Choroid plexus epithelial cell (primary cell): Measurements from ENCODE around the gene LYRM2.

ENCODE experiments used
- DNase-seq: peaks from one replicate; pipeline ENCODE4 v3.0.0-alpha.2; 2010; ENCODE audit warnings: low read depth
- H3K4me3 ChIP-seq: 2 replicates; pipeline ENCODE4 v1.5.1; 2011; ENCODE audit warnings: low read depth, mild to moderate bottlenecking, control low read depth, low read length, moderate library complexity
- CTCF ChIP-seq: conservative IDR thresholded peaks from 2 replicates; pipeline ENCODE4 v1.5.1; 2011; ENCODE audit warnings: low read depth, mild to moderate bottlenecking, control low read depth, inconsistent platforms, low read length, moderate library complexity

LYRM2 gene

GRCh38 chr6:89680150-89680549, 41.6 kb upstream of the LYRM2 start:
- TF ChIP-seq CTCF = no peak
- DNase-seq = peak; percentile 15
- no peak overlapping the region for H3K4me3 ChIP-seq

GRCh38 chr6:89679215-89680120, 40.9 kb upstream of the LYRM2 start:
- TF ChIP-seq CTCF = no peak
- H3K4me3 ChIP-seq = no peak overlapping the region
- no peak for DNase-seq

DNA sequence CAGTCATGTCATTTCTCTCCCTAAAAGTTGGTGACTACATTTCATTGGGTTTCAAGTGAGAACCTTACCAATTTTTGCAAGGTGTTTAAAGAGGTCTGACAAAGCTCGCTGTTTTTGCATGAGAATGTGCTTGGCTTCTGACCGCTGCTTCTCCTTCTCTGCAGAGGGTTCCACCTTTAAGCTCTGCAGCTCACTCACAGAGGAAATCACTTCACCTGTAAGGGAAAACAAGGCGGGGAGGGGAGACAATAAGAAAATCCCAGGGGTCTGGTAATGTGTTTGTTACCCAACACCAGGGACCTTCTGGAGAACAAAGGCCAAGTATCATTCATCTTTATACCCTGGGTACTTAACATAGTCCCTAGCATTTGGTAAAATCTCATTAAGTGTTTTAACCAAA, 40.0 kb upstream of the LYRM2 start:
- no peak for DNase-seq
- no peak for TF ChIP-seq CTCF
- H3K4me3 ChIP-seq = no peak overlapping the region

- no peak for TF ChIP-seq CTCF
- no peak overlapping the region for H3K4me3 ChIP-seq
- peak; percentile 11 for DNase-seq
Measured at GRCh38 chr6:89675949-89676748, 37.6 kb upstream of the LYRM2 start.

DNA sequence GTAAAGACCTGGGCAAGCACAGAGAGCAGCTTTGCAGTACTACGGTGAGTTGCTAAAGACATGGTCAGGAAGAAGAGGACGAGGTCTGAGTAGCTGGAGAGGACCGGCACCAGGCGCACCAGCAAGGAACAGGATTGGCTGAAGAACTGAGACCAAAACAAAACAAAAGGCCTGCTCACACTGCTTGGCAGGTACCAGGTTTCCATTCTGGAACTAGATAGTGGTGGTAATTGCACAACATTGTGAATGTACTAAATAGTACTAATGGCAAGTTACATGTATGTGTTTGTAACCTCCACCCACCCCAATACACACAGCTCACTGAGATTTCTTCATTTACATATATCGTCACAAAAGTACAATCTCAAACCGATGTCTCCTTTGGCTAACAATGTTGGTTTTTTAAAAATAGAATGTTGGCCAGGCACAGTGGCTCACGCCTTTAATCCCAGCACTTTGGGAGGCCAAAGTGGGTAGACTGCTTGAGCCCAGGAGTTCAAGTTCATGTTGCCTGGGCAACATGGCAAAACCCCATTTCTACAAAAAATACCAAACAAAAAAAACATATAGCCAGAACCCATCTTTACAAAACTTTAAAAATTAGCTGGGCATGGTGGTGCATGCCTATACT, 32.5 kb upstream of the LYRM2 start:
- no peak for TF ChIP-seq CTCF

DNA sequence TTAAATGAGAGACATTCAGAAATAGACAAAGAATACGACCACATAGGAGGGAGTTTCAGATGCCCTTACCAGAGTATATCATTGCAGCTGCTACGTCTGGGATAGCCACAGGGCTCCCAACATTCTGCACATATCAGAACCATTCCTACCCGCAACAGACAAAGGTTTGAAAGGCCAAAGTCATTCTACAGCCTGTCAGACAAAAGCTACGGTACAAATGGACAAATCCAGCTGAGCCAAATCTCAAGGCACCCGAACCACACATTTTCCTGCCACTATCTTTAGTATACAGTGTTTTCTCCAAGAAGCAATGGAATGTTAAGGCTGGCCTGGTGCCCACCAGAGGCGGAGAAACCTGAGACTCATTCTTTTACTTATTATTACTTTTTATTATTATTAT, 30.5 kb upstream of the LYRM2 start:
- DNase-seq = peak; percentile 80
- TF ChIP-seq CTCF = no peak
- no peak overlapping the region for H3K4me3 ChIP-seq

More for the DNA sequence above, 32.5 kb upstream of the LYRM2 start:
- no peak for DNase-seq
- no peak overlapping the region for H3K4me3 ChIP-seq
